Activated B cell treated with CpG ODN at 0.5 μM for 24 hours (primary cell): ENCODE data around the gene RAVER2. TPM values are rescaled to one million over a fixed set of nuclear protein-coding genes. Genes with fewer than 3 reads are reported as not detected.

Source experiments
- ATAC-seq: fragments of 200-7000 bp; cut with Tn5 transposase; one replicate; pipeline ENCODE4 v1.10.0; 2021; ENCODE audit warnings: low read depth, mild to moderate bottlenecking, moderate library complexity
- CTCF ChIA-PET: fragments of 350-600 bp; sonication (Branson Sonifier 250); formaldehyde crosslinking; loops from one replicate; lab custom pipeline; 2021; ENCODE audit warnings: antibody characterized with exemption; lab: Charles Lee
- POLR2A ChIA-PET: fragments of 350-600 bp; sonication (Branson Sonifier 250); formaldehyde crosslinking; loops from one replicate; lab custom pipeline; 2021; ENCODE audit warnings: antibody characterized with exemption; lab: Charles Lee
- DNase-seq: peaks from one replicate; pipeline ENCODE4 v3.0.0; 2022
- H3K27ac Mint-ChIP-seq: one replicate; pipeline ENCODE4 v1.8.0; 2020; ENCODE audit warnings: mixed read lengths
- H3K27me3 Mint-ChIP-seq: one replicate; pipeline ENCODE4 v1.8.0; 2021; ENCODE audit warnings: mixed read lengths
- H3K36me3 Mint-ChIP-seq: one replicate; pipeline ENCODE4 v1.8.0; 2021; ENCODE audit warnings: low read depth, mixed read lengths
- H3K4me1 Mint-ChIP-seq: one replicate; pipeline ENCODE4 v1.8.0; 2021; ENCODE audit warnings: mixed read lengths
- H3K4me3 Mint-ChIP-seq: one replicate; pipeline ENCODE4 v1.8.0; 2020; ENCODE audit warnings: mild to moderate bottlenecking, mixed read lengths
- H3K9me3 Mint-ChIP-seq: one replicate; pipeline ENCODE4 v1.8.0; 2020; ENCODE audit warnings: mixed read lengths
- intact Hi-C: fragments of 100-400 bp; cut with micrococcal nuclease; formaldehyde crosslinking; loops from one replicate; pipeline ENCODE4 v1.15.1; 2024
- total RNA-seq: library from RNA; stranded (reverse); gene quantifications from 2 replicates; pipeline ENCODE4 v1.2.3, GENCODE V29; 2022
- TF ChIP-seq, protein P1 (sequence below): fragments of 200-600 bp; IDR thresholded peaks from one replicate; pipeline ENCODE4 v1.8.0; 2022; ENCODE audit warnings: antibody characterized with exemption, mild to moderate bottlenecking

RAVER2 gene
- total RNA-seq, 1 donor from 2014 or later = 1.2 TPM

DNA sequence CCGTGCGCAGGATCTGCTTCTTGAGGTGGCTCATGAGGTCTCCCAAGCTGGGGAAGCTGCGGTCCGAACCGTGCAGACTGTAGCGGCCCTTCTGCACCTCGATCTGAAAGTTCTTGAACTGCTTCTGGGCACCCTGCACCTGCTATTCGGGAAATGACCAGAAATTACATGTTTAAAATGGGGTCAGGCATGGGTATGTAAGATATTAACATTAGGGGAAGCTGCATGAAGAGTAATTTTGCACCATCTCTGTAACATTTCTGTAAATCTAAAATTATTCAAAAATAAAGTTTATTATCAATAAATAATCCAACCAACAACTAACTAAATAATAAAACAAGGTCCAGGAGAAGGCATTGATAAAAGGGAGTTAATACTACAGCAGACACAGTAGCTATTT is 110.7 kb downstream of the RAVER2 start:
- ChIA-PET CTCF (no interaction called here), POLR2A (no interaction called here)
- ATAC-seq (no peak), DNase-seq (no peak)
- intact Hi-C loops = no loop called here
- peaks cover 95% of the 10 kb centered on the region for H3K36me3 Mint-ChIP-seq
- H3K27me3 Mint-ChIP-seq = no peaks in the 10 kb centered on the region
- H3K27ac Mint-ChIP-seq = no peak overlapping the region
- H3K4me3 Mint-ChIP-seq = no peak overlapping the region
- TF ChIP-seq, protein P1, sequence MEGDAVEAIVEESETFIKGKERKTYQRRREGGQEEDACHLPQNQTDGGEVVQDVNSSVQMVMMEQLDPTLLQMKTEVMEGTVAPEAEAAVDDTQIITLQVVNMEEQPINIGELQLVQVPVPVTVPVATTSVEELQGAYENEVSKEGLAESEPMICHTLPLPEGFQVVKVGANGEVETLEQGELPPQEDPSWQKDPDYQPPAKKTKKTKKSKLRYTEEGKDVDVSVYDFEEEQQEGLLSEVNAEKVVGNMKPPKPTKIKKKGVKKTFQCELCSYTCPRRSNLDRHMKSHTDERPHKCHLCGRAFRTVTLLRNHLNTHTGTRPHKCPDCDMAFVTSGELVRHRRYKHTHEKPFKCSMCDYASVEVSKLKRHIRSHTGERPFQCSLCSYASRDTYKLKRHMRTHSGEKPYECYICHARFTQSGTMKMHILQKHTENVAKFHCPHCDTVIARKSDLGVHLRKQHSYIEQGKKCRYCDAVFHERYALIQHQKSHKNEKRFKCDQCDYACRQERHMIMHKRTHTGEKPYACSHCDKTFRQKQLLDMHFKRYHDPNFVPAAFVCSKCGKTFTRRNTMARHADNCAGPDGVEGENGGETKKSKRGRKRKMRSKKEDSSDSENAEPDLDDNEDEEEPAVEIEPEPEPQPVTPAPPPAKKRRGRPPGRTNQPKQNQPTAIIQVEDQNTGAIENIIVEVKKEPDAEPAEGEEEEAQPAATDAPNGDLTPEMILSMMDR = no peak
- H3K4me1 Mint-ChIP-seq = peaks cover 17% of the 10 kb centered on the region
- no peaks in the 10 kb centered on the region for H3K9me3 Mint-ChIP-seq

DNA sequence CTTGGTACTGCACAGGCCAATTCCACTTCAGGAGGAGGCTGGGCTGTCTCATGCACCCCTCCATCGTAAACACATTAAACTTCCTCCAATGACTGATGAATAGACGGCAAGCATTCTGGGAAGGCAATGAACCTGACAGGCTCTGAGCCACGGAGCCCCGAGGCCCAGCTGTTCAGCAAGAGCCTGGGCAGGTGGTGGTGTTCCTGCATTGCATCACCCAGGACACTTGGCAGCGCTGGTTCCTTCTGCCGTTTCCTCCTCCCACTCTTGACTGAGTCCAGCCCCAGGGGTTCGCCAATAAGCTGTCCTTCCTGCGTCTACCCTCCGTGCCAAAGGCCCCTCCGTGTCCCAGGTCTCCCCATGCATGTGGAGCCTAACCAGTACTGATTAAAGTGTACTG is 111.7 kb downstream of the RAVER2 start:
- no peaks in the 10 kb centered on the region for H3K9me3 Mint-ChIP-seq
- DNase-seq = no peak
- no peaks in the 10 kb centered on the region for H3K27me3 Mint-ChIP-seq
- H3K4me3 Mint-ChIP-seq = no peak overlapping the region
- TF ChIP-seq, protein P1 = no peak
- peak overlapping the region; percentile 61 for H3K27ac Mint-ChIP-seq
- ATAC-seq = no peak
- peaks cover 95% of the 10 kb centered on the region for H3K36me3 Mint-ChIP-seq
- H3K4me1 Mint-ChIP-seq = peaks cover 25% of the 10 kb centered on the region
- POLR2A ChIA-PET = no interaction called here
- intact Hi-C loops = no loop called here
- CTCF ChIA-PET = no interaction called here

DNA sequence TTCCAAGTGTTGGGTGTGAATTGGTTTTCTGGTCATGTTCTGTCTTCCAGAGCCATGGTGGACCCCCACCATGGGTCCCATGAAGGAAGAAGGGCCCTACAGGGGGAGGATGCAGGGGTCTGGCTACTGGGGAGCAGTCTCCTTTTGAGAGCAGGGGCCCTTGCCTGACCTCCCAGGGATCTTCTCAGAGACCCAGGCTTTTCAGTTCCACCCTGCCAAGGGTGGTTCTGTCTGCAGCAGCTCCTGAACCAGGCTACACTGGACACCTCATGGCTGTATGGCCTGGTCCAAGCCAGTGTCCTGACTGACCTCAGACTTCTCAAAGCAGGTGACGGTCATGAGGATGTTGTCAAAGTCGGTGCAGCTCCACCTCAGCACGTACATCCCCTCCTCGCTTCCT is 112.5 kb downstream of the RAVER2 start:
- ChIA-PET CTCF (no interaction called here), POLR2A (no interaction called here)
- TF ChIP-seq, protein P1 = no peak
- H3K4me3 Mint-ChIP-seq = no peak overlapping the region
- peak overlapping the region; percentile 61 for H3K27ac Mint-ChIP-seq
- H3K9me3 Mint-ChIP-seq = no peaks in the 10 kb centered on the region
- no peaks in the 10 kb centered on the region for H3K27me3 Mint-ChIP-seq
- ATAC-seq (no peak), DNase-seq (no peak)
- intact Hi-C loops = no loop called here
- peaks cover 92% of the 10 kb centered on the region for H3K36me3 Mint-ChIP-seq
- peaks cover 26% of the 10 kb centered on the region for H3K4me1 Mint-ChIP-seq

DNA sequence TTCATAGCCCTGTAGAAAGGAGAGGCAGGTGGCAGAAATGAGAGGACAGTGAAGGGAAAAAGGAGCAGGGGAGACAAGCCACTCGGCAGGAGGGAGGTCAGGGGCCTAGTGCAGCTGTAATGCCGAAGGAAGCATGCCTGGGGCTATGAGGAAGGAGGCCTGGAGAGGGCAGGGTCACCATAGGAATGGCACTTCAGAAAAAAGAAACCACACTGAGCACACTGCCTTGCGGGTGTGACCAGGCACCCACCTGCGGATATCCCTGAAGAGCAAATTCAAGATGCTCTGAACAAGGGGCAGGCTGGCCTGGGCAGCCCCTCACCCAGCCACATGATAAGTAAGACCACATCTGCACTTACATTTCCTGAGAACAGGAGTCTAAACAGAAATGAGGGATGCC is 116.7 kb downstream of the RAVER2 start:
- H3K4me3 Mint-ChIP-seq = peak overlapping the region; percentile 35
- peaks cover 78% of the 10 kb centered on the region for H3K36me3 Mint-ChIP-seq
- TF ChIP-seq, protein P1 = no peak
- H3K27me3 Mint-ChIP-seq = no peaks in the 10 kb centered on the region
- H3K9me3 Mint-ChIP-seq = no peaks in the 10 kb centered on the region
- POLR2A ChIA-PET = interaction anchor here (0.6 kb wide), 1 partner anchor 195 kb away, joined by 3 read pairs; no protein-coding TSS in a partner anchor
- DNase-seq = no peak
- peaks cover 59% of the 10 kb centered on the region for H3K4me1 Mint-ChIP-seq
- H3K27ac Mint-ChIP-seq = peak overlapping the region; percentile 86
- intact Hi-C loops = loop anchor here (1.0 to 10.0 kb wide), 4 partner anchors 161 to 563 kb away; partner anchors contain the start of genes LEPR and LEPROT
- CTCF ChIA-PET = interaction anchor here (0.9 to 1.8 kb wide), 4 partner anchors 10 to 180 kb away, joined by 3 to 9 read pairs (median 4); no protein-coding TSS in a partner anchor
- ATAC-seq = no peak

DNA sequence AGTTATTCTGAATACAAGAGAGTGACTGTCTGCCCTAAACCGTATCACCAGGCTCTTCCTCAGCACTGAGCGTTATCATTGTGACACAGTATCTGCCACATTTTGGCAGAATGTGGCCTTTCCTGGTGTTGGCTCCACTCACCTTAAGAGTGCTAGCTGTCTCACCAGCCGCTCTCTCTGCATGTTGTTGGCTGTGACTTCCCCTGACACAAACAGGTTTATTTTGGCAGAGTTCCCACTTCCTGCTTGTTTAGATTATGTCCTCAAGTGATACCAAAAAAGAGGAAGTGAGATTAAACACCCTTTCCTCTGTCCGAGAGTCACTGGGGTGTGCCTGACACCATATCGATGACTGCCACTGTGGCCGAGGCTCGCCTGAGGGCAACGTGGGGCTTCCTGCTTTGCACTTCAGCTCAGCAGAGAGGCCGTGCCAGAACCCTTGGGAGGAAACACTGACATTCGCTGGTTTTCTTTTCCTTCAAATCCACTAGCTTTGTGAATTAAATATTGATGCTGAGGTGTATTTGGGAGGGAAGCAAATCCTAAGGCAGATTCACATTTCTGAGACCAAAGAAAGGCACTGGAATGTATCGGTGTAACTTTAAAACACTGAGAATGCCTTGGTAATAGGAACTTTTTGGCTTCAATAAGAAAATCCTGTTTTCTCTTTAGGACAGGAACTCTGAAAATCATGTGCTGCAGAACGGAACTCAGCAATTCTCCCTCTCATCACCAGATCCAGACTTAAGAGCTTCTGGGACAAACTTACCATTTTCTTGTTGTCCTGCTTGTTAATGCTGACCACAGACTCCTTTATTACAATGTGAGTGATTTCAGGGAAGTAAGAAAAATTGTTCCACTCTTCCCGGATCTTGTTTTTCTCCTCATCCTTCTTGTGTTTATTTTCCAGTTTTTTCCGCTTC is 119.4 kb downstream of the RAVER2 start:
- peak overlapping the region; percentile 69 for H3K4me3 Mint-ChIP-seq
- DNase-seq = peak; percentile 58
- H3K9me3 Mint-ChIP-seq = no peaks in the 10 kb centered on the region
- TF ChIP-seq, protein P1 = no peak
- ATAC-seq = peak; percentile 93
- CTCF ChIA-PET = interaction anchor here (0.6 to 3.4 kb wide), 5 partner anchors 102 to 177 kb away, joined by 3 to 16 read pairs (median 3); partner anchors contain the start of gene JAK1
- intact Hi-C loops = loop anchor here (1.0 to 10.0 kb wide), 8 partner anchors 19 to 561 kb away; partner anchors contain the start of genes JAK1, LEPR and LEPROT
- H3K36me3 Mint-ChIP-seq = peaks cover 73% of the 10 kb centered on the region
- POLR2A ChIA-PET = interaction anchor here (0.5 to 3.0 kb wide), 10 partner anchors 23 to 204 kb away, joined by 3 to 24 read pairs (median 5); partner anchors contain the start of gene JAK1
- peak overlapping the region; percentile 89 for H3K27ac Mint-ChIP-seq
- peaks cover 73% of the 10 kb centered on the region for H3K4me1 Mint-ChIP-seq
- H3K27me3 Mint-ChIP-seq = no peaks in the 10 kb centered on the region
